A549 (cell line): ENCODE results near the gene ZIC2. TPM values are rescaled to one million over a fixed set of nuclear protein-coding genes. Genes with fewer than 3 reads are reported as not detected.
A peak's percentile ranks its signal among the peaks of the same experiment; 100 is the strongest.

Experiments used
- ATAC-seq, 2 experiments: fragments of 200-7000 bp in 1 of 2; fragments of >200 bp in 1 of 2; cut with Nextera tagmentation in 1 of 2; cut with Tn5 transposase in 1 of 2; 3 replicates each; pipeline versions ENCODE4 v1.8.0 to v1.9.1; 2018 to 2020; ENCODE audit warnings: mild to moderate bottlenecking in 1 of 2, moderate library complexity in 1 of 2
- CTCF ChIA-PET: fragments of 300-600 bp; sonication (Branson Sonifier 250); formaldehyde crosslinking; extraction: SDS; loops from one replicate; lab custom pipeline; 2021; ENCODE audit warnings: antibody characterized with exemption, inconsistent platforms; lab: Yijun Ruan, JAX
- POLR2A ChIA-PET: fragments of 350-600 bp; formaldehyde crosslinking; extraction: SDS; loops from one replicate; lab custom pipeline; 2021; ENCODE audit warnings: antibody characterized with exemption, inconsistent platforms; lab: Yijun Ruan, JAX
- DNase-seq, 2 experiments: peaks; one replicate each; pipeline versions ENCODE4 v3.0.0 to v3.0.0-alpha.2; 2011 to 2016; ENCODE audit warnings: low read depth in 1 of 2, low spot score in 1 of 2
- FAIRE-seq: peaks from 2 replicates; lab custom pipeline; 2011; peaks lifted over from hg19 to GRCh38; lab: Jason Lieb, UNC
- H3K27ac ChIP-seq, 2 experiments: fragments of >200 bp; sonication (Bioruptor Twin); formaldehyde crosslinking; 3 replicates each; pipeline ENCODE4 v1.5.1; 2016 to 2017
- H3K4me1 ChIP-seq: fragments of >200 bp; sonication (Bioruptor Twin); formaldehyde crosslinking; 3 replicates; pipeline ENCODE4 v1.6.1; 2016
- H3K4me2 ChIP-seq: fragments of >200 bp; sonication (Bioruptor Twin); formaldehyde crosslinking; 3 replicates; pipeline ENCODE4 v1.6.1; 2016
- H3K4me3 ChIP-seq: fragments of >200 bp; sonication (Bioruptor Twin); formaldehyde crosslinking; 3 replicates; pipeline ENCODE4 v1.5.1; 2016
- H3K9me3 ChIP-seq: fragments of >200 bp; sonication (Bioruptor Twin); formaldehyde crosslinking; 3 replicates; pipeline ENCODE4 v1.6.1; 2016
- BHLHE40 ChIP-seq: IDR thresholded peaks from 2 replicates; pipeline ENCODE4 v1.6.1; 2012; ENCODE audit warnings: low read depth, low read length, inconsistent platforms
- EP300 ChIP-seq, 2 experiments: fragments of >200 bp; sonication (Bioruptor Twin); formaldehyde crosslinking; IDR thresholded peaks; 2 replicates in 1 of 2; 3 replicates in 1 of 2; pipeline ENCODE4 v1.6.1; 2016 to 2017
- FOSB ChIP-seq: fragments of 250-450 bp; sonication (Bioruptor Pico); IDR thresholded peaks from 2 replicates; pipeline ENCODE4 v1.5.0; 2020; ENCODE audit warnings: mild to moderate bottlenecking, moderate library complexity
- FOSL2 ChIP-seq, 2 experiments: fragments of 450-650 bp in 1 of 2; fragments of >200 bp in 1 of 2; sonication (Bioruptor Twin) in 1 of 2; formaldehyde crosslinking; IDR thresholded peaks; 2 replicates each; pipeline versions ENCODE4 v1.5.0 to v1.6.1; 2016 to 2020; ENCODE audit warnings: mild to moderate bottlenecking in 1 of 2, moderate library complexity in 1 of 2
- JUNB ChIP-seq: fragments of >200 bp; sonication (Bioruptor Twin); formaldehyde crosslinking; IDR thresholded peaks from 2 replicates; pipeline ENCODE4 v1.6.1; 2016
- KDM5A ChIP-seq: fragments of 200-600 bp; sonication (generic); IDR thresholded peaks from 2 replicates; pipeline ENCODE4 v1.6.1; 2016; ENCODE audit warnings: antibody characterized with exemption, mild to moderate bottlenecking
- MYC ChIP-seq: IDR thresholded peaks from 2 replicates; pipeline ENCODE4 v1.6.1; 2012; ENCODE audit warnings: mild to moderate bottlenecking, inconsistent platforms, low read length, improper control_type of control experiment, borderline replicate concordance
- NR3C1 ChIP-seq: fragments of >200 bp; sonication (Bioruptor Twin); formaldehyde crosslinking; IDR thresholded peaks from 3 replicates; pipeline ENCODE4 v1.6.1; 2017
- POLR2A ChIP-seq: IDR thresholded peaks from 2 replicates; pipeline ENCODE4 v1.6.1; 2012; ENCODE audit warnings: mild to moderate bottlenecking, low read length
- RAD21 ChIP-seq, 2 experiments: fragments of >200 bp in 1 of 2; sonication (Bioruptor Twin) in 1 of 2; formaldehyde crosslinking in 1 of 2; IDR thresholded peaks in 1 of 2; conservative IDR thresholded peaks in 1 of 2; 2 replicates in 1 of 2; 3 replicates in 1 of 2; pipeline ENCODE4 v1.6.1; 2012 to 2018; ENCODE audit warnings: inconsistent platforms in 1 of 2
- SREBF2 ChIP-seq: fragments of 450-650 bp; IDR thresholded peaks from 2 replicates; pipeline ENCODE4 v1.6.1; 2014; ENCODE audit warnings: mild to moderate bottlenecking, moderate library complexity
- TFCP2L1 ChIP-seq: fragments of 250-450 bp; sonication (Bioruptor Pico); IDR thresholded peaks from 2 replicates; pipeline ENCODE4 v1.5.0; 2021; ENCODE audit warnings: mild to moderate bottlenecking
- ZFP36 ChIP-seq: fragments of 450-650 bp; IDR thresholded peaks from 2 replicates; pipeline ENCODE4 v1.6.1; 2014; ENCODE audit warnings: borderline replicate concordance; ENCODE audit not compliant: partially characterized antibody
- ZNF302 ChIP-seq: fragments of 250-450 bp; sonication (Bioruptor Pico); IDR thresholded peaks from 2 replicates; pipeline ENCODE4 v1.9.0; 2021; ENCODE audit warnings: inconsistent platforms, mild to moderate bottlenecking, moderate library complexity
- WGBS: methylation state at CpG from one replicate; pipeline ENCODE4 v1.1.6; 2017; ENCODE audit errors: missing lambda C conversion rate; 5-methylcytosine and 5-hydroxymethylcytosine counted together
- polyA plus RNA-seq, 4 experiments: library from polyadenylated mRNA; depleted of rRNA in 3 of 4; stranded (reverse); fragments of >200 nt; fragmentation: RNase III in 1 of 4; extraction: RNeasy Plus Mini Kit Qiagen cat#74134 plus additional on column Dnase treatment in 1 of 4; gene quantifications; 2 replicates in 3 of 4; 3 replicates in 1 of 4; pipeline ENCODE4 v1.2.3, GENCODE V29; 2011 to 2017
- TF ChIP-seq, protein P1 (sequence below): IDR thresholded peaks from 2 replicates; pipeline ENCODE4 v1.6.1; 2012
- TF ChIP-seq, protein P2 (sequence below): fragments of 150-350 bp; IDR thresholded peaks from 2 replicates; pipeline ENCODE4 v1.6.1; 2014; ENCODE audit warnings: low read depth, mild to moderate bottlenecking, low read length
- TF ChIP-seq, protein P3 (sequence below): fragments of 450-650 bp; IDR thresholded peaks from 2 replicates; pipeline ENCODE4 v1.6.1; 2014; ENCODE audit warnings: antibody characterized with exemption
- TF ChIP-seq, protein P4 (sequence below): IDR thresholded peaks from 2 replicates; pipeline ENCODE4 v1.6.1; 2012; ENCODE audit warnings: low read depth, borderline replicate concordance
- TF ChIP-seq, protein P5 (sequence below): fragments of >200 bp; sonication (Bioruptor Twin); formaldehyde crosslinking; IDR thresholded peaks from 2 replicates; pipeline ENCODE4 v1.6.1; 2016
- TF ChIP-seq, protein P6 (sequence below): fragments of 200-600 bp; sonication (generic); IDR thresholded peaks from 2 replicates; pipeline ENCODE4 v1.6.1; 2016; ENCODE audit warnings: antibody characterized with exemption, mild to moderate bottlenecking, moderate library complexity

ZIC2 gene
- polyA plus RNA-seq, 2 of the 4 experiments (the other 2 are of a cell fraction) = 2.1 to 10.3 TPM

DNA sequence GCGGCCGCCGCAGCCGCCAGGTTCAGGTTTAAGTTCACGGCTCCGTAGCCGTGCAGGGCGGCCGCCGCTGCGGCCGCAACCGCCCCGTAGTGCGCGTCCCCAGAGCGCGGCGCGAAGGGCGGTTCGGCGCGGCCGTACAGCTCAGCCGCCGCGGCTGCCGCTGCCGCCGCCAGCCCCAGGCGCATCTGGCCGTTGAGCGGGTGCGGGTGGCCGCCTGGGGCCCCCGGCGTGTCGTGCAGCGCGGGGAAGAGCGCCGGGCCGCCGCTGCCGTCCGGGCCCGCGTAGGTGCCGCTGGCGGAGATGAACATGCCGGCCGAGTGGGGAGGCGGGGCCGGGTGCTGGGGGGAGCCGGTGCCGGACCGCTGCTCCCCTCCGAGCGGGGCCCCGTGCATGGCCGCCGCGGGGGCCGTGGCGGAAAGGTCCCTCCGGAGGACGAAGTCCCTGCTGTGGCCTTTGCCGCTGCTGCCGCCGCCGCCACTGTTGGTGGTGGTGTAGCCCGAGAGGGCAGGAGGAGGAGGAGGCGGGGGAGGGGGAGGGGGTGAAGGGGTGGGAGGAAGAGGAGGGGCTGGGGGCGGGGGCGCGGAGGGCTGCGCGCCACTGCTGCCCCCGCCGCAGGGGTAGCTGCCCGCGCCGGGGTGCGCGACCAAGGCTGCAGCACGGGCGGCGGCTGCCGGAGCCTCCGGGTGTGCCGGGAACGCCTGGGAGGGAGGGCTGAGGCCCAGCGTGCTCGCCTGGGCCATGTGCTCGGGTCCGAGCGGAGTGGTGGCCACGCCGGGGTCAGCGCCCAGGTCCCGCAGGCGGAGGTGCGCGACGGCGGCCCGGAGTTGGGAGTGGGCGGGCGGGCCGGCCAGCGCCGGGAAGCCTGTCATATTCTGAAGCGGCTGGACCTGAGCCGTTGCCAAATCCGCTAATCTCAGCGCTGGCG is 10.7 kb upstream of the ZIC2 start (continued):
- TF ChIP-seq MYC (no peak), POLR2A (peak; percentile 61), NR3C1 (no peak), RAD21 (conservative IDR thresholded peaks at IDR 0.05 in 1 of 2, IDR thresholded peaks at IDR 0.05 in 1 of 2) (no peak)
- TF ChIP-seq, protein P1, sequence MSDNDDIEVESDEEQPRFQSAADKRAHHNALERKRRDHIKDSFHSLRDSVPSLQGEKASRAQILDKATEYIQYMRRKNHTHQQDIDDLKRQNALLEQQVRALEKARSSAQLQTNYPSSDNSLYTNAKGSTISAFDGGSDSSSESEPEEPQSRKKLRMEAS = peak; percentile 66

DNA sequence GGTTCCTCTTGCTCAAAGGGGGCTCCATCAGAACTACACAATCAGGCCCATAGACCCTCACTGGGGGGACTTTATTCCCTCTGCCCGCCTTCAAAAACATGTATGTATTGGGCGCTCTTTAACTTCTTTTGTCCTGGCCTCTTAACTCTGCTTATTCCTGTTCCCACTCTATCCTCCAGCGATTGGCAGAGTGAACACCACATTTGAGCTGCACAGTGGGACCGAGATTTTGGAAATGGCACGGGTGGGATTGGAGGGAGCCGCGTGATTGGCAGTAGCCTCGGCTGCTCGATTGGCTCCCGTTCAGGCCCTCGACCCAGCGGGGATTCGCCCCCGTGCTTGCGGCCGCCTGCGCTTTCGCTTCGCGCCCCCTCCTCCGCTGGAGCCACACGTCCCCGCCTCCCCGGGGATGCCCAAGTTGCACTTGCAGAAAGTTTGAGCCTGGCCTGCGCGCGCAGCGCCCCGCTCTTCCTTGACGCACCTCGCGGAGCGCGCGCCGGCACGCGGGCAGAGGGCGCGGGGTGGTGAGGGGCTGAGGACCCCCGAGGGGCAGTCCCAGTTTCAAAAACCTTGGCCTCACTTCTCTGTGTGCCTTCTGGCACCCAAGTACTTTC is 9.9 kb upstream of the ZIC2 start, which contains the start of gene ZIC5:
Gene ZIC5 (minus strand): TSS at position 192 of the 614 bp plus-strand sequence. CDS start 164 bp downstream, at position 28.
- TF ChIP-seq JUNB (no peak), FOSL2 (IDR thresholded peaks at IDR 0.05) (no peak), FOSL2 (CRISPR knock-in tag; IDR thresholded peaks at IDR 0.05) (no peak), ZNF302 (CRISPR knock-in tag) (no peak), KDM5A (no peak), BHLHE40 (no peak), RAD21 (conservative IDR thresholded peaks at IDR 0.05 in 1 of 2, IDR thresholded peaks at IDR 0.05 in 1 of 2) (no peak), FOSB (no peak), TFCP2L1 (CRISPR knock-in tag) (no peak), POLR2A (0 out of 2 replicates have a peak, but pooled peaks have one; percentile 5), ZFP36 (no peak), SREBF2 (no peak), EP300 (IDR thresholded peaks at IDR 0.05) (no peak)
- TF ChIP-seq, protein P2, sequence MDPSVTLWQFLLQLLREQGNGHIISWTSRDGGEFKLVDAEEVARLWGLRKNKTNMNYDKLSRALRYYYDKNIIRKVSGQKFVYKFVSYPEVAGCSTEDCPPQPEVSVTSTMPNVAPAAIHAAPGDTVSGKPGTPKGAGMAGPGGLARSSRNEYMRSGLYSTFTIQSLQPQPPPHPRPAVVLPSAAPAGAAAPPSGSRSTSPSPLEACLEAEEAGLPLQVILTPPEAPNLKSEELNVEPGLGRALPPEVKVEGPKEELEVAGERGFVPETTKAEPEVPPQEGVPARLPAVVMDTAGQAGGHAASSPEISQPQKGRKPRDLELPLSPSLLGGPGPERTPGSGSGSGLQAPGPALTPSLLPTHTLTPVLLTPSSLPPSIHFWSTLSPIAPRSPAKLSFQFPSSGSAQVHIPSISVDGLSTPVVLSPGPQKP = no peak
- TF ChIP-seq, protein P3, sequence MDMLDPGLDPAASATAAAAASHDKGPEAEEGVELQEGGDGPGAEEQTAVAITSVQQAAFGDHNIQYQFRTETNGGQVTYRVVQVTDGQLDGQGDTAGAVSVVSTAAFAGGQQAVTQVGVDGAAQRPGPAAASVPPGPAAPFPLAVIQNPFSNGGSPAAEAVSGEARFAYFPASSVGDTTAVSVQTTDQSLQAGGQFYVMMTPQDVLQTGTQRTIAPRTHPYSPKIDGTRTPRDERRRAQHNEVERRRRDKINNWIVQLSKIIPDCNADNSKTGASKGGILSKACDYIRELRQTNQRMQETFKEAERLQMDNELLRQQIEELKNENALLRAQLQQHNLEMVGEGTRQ = no peak
- TF ChIP-seq, protein P4, sequence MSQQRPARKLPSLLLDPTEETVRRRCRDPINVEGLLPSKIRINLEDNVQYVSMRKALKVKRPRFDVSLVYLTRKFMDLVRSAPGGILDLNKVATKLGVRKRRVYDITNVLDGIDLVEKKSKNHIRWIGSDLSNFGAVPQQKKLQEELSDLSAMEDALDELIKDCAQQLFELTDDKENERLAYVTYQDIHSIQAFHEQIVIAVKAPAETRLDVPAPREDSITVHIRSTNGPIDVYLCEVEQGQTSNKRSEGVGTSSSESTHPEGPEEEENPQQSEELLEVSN = peak; percentile 93
- TF ChIP-seq, protein P1 = peak; percentile 90
- TF ChIP-seq, protein P5, sequence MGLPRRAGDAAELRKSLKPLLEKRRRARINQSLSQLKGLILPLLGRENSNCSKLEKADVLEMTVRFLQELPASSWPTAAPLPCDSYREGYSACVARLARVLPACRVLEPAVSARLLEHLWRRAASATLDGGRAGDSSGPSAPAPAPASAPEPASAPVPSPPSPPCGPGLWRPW = no peak
- TF ChIP-seq, protein P6, sequence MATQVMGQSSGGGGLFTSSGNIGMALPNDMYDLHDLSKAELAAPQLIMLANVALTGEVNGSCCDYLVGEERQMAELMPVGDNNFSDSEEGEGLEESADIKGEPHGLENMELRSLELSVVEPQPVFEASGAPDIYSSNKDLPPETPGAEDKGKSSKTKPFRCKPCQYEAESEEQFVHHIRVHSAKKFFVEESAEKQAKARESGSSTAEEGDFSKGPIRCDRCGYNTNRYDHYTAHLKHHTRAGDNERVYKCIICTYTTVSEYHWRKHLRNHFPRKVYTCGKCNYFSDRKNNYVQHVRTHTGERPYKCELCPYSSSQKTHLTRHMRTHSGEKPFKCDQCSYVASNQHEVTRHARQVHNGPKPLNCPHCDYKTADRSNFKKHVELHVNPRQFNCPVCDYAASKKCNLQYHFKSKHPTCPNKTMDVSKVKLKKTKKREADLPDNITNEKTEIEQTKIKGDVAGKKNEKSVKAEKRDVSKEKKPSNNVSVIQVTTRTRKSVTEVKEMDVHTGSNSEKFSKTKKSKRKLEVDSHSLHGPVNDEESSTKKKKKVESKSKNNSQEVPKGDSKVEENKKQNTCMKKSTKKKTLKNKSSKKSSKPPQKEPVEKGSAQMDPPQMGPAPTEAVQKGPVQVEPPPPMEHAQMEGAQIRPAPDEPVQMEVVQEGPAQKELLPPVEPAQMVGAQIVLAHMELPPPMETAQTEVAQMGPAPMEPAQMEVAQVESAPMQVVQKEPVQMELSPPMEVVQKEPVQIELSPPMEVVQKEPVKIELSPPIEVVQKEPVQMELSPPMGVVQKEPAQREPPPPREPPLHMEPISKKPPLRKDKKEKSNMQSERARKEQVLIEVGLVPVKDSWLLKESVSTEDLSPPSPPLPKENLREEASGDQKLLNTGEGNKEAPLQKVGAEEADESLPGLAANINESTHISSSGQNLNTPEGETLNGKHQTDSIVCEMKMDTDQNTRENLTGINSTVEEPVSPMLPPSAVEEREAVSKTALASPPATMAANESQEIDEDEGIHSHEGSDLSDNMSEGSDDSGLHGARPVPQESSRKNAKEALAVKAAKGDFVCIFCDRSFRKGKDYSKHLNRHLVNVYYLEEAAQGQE = no peak
- Histone ChIP-seq H3K9me3 (no peaks in the 10 kb centered on the region), H3K4me2 (peak within 1 kb of the TSS; percentile 98), H3K27ac (peak within 1 kb of the TSS; percentile 98 to 100), H3K4me3 (peak within 1 kb of the TSS; percentile 95), H3K4me1 (peaks cover 9% of the 10 kb centered on the region; the same call in 2 of the 3 replicates)
- FAIRE-seq (no peak), ATAC-seq (peak; percentile 36 to 77), DNase-seq (peak; percentile 72 to 85)
- 3% methylated on average over 5 of the region's 41 CpGs for WGBS
- POLR2A ChIA-PET = interaction anchor here (1.0 to 2.7 kb wide), 2 partner anchors 9 to 313 kb away, joined by 3 to 79 read pairs; partner anchors contain the start of gene ZIC2
- CTCF ChIA-PET = no interaction called here
